ENCODE measurements around the gene CHMP1B.

The CHMP1B gene

GRCh38 chr18:11880586-11881304, 29.5 kb downstream of the CHMP1B start:
- no peak overlapping the region for H3K27ac ChIP-seq
- TF ChIP-seq, protein P1, sequence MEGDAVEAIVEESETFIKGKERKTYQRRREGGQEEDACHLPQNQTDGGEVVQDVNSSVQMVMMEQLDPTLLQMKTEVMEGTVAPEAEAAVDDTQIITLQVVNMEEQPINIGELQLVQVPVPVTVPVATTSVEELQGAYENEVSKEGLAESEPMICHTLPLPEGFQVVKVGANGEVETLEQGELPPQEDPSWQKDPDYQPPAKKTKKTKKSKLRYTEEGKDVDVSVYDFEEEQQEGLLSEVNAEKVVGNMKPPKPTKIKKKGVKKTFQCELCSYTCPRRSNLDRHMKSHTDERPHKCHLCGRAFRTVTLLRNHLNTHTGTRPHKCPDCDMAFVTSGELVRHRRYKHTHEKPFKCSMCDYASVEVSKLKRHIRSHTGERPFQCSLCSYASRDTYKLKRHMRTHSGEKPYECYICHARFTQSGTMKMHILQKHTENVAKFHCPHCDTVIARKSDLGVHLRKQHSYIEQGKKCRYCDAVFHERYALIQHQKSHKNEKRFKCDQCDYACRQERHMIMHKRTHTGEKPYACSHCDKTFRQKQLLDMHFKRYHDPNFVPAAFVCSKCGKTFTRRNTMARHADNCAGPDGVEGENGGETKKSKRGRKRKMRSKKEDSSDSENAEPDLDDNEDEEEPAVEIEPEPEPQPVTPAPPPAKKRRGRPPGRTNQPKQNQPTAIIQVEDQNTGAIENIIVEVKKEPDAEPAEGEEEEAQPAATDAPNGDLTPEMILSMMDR (conservative IDR thresholded peaks at IDR 0.05): no peak
- no peak for TF ChIP-seq ZFX (IDR thresholded peaks at IDR 0.05)

- TF ChIP-seq, protein P1 (conservative IDR thresholded peaks at IDR 0.05): no peak
- no peak for TF ChIP-seq ZFX (IDR thresholded peaks at IDR 0.05)
- H3K27ac ChIP-seq: no peak overlapping the region
Observed at GRCh38 chr18:11882636-11883035, 31.4 kb downstream of the CHMP1B start.

DNA sequence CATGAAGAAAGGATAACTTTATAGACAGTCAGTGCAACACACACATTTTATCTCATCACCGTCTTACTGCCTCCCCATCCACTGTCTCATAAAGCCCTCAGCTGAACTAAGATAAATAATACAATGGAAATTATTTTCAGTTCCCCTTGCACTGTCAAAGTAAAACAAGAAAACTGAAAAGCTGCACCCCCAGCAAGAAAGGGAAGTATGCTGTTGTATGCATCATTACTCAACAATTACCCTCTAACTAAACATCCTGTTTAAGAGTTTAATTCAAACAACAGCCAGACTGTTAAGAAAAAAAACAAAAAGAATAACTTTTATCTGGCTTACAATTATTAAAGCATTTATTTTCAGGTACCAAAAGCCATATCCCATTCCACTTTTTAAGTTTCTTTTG, 31.9 kb downstream of the CHMP1B start:
- H3K27ac ChIP-seq: no peak overlapping the region
- no peak for TF ChIP-seq ZFX (IDR thresholded peaks at IDR 0.05)
- TF ChIP-seq, protein P1 (conservative IDR thresholded peaks at IDR 0.05): no peak

DNA sequence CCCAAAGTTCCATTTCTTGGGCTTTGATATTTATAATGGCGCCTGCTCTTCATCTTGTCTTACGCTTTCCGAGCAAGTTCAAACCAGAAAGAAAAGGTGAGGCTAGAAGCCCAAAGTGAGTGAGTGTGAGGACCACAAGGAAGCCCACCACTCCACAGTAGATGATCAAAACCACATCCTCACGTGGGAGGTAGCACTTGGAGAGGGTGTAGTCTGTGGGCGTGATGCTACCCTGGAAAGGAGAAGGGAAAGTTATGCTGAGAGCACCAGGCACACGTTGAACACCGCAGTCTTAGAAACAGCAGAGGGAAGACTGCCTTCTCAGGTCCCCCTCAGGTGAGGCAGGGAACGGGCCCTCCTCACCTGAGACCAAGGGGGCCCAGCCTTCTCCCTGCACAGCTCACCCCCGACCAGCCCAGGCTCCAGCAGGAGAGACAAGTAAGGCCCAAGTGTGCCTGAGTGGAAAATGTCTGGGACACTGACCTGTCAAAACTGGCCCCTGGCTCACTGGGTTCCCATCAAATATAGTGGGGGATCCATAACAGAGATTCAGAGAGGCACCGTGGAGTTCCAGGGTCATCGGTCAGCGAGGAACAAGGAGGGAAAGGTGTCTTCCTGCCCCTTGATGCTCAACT, 33.3 kb downstream of the CHMP1B start:
- TF ChIP-seq, protein P1 (conservative IDR thresholded peaks at IDR 0.05): no peak
- no peak for TF ChIP-seq ZFX (IDR thresholded peaks at IDR 0.05)
- no peak overlapping the region for H3K27ac ChIP-seq

DNA sequence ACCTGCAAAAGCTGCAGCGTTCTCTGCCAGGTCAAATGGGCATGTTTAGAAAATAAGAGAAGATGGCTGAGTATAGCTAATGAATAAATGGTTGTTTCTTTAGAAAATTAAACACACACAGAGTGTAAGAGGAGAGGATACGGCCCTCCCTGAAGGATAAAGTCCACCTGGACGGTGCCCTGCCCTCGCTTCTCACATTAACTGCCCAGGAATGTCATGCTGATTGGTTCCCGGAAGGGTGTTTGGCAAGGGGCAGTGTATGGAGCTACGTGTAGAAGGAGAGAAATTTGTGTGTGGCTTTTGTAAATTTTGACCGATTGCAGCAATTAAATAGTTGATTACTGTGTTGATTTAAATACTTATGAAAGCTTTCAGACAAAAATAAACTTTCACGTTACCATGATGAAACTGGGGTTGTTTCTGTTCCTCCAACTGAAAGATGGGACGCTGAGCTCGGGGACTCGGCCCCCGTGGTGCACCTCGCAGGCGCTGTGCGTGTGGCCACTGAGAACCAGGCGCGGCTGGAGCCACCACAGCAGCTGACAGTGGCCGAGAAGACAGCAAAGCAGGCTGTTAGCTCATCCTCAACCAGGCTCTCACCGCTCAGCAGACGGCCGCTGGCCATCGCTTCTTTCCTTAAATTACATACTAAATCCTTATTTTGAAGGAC, 34.2 kb downstream of the CHMP1B start:
- TF ChIP-seq, protein P1 (conservative IDR thresholded peaks at IDR 0.05): no peak
- TF ChIP-seq ZFX (IDR thresholded peaks at IDR 0.05): no peak
- H3K27ac ChIP-seq: no peak overlapping the region

GRCh38 chr18:11886577-11887110, 35.4 kb downstream of the CHMP1B start:
- H3K27ac ChIP-seq: no peak overlapping the region
- TF ChIP-seq, protein P1 (conservative IDR thresholded peaks at IDR 0.05): no peak
- TF ChIP-seq ZFX (IDR thresholded peaks at IDR 0.05): no peak
